ENCODE data around the gene METTL8. TPM values are rescaled to one million over a fixed set of nuclear protein-coding genes. Genes with fewer than 3 reads are reported as not detected.

The METTL8 gene
- total and polyA plus RNA-seq, 2 experiments from 2014 or later, result 60.9 to 64.3 TPM

GRCh38 chr2:171407030-171407675 is 26.6 kb downstream of the METTL8 start:
- Histone ChIP-seq H3K4me2 (no peak overlapping the region), H3F3A (replicated peaks; ENCODE audit: low read depth) (no peaks in the 10 kb centered on the region), H3K79me2 (replicated peaks; ENCODE audit: insufficient read depth) (peaks cover 81% of the 10 kb centered on the region), H3K36me3 (ENCODE audit: insufficient read depth) (peaks cover 8% of the 10 kb centered on the region; the same call in 1 of the 2 replicates), H3K4me1 (ENCODE audit: insufficient read depth) (peaks cover 42% of the 10 kb centered on the region), H3K9me2 (ENCODE audit: insufficient read depth) (peaks cover 14% of the 10 kb centered on the region), H3K27me3 (ENCODE audit: insufficient read depth) (no peaks in the 10 kb centered on the region), H3K4me3 (no peak overlapping the region), H2AFZ (no peak overlapping the region), H4K20me1 (replicated peaks; ENCODE audit: insufficient read depth) (no peaks in the 10 kb centered on the region), H3K27ac (ENCODE audit: low read depth) (no peak overlapping the region)
- peaks cover 4% of the 10 kb centered on the region for H3K27me3 Mint-ChIP-seq (ENCODE audit: insufficient read depth, low read depth, poor library complexity)
- no peak overlapping the region for H3K4me3 Mint-ChIP-seq
- H3K27ac Mint-ChIP-seq, result no peak overlapping the region
- DNase-seq (ENCODE audit: low spot score) (no peak), ATAC-seq (no peak)
- H3K36me3 Mint-ChIP-seq (ENCODE audit: low read depth), result peaks cover 18% of the 10 kb centered on the region
- peaks cover 1% of the 10 kb centered on the region; the same call in 2 of the 3 replicates for H3K9me3 Mint-ChIP-seq
- TF ChIP-seq CREB1 (CRISPR knock-in tag; IDR thresholded peaks at IDR 0.05; ENCODE audit: low read depth), result no peak
- TF ChIP-seq EZH2 (IDR thresholded peaks at IDR 0.05; ENCODE audit: low read depth, unreplicated experiment), result no peak
- no peak for TF ChIP-seq REST (IDR thresholded peaks at IDR 0.05; ENCODE audit: unreplicated experiment)
- no peak for TF ChIP-seq ZNF462 (CRISPR knock-in tag; IDR thresholded peaks at IDR 0.05)
- TF ChIP-seq NANOG (IDR thresholded peaks at IDR 0.05; ENCODE audit: borderline replicate concordance), result no peak
- TF ChIP-seq EZH2phosphoT487 (IDR thresholded peaks at IDR 0.05; ENCODE audit: unreplicated experiment), result no peak
- no peak for TF ChIP-seq CTCF (conservative IDR thresholded peaks at IDR 0.05; ENCODE audit: low read depth in 2 of 2)
- no peak for TF ChIP-seq POLR2AphosphoS5 (IDR thresholded peaks at IDR 0.05; ENCODE audit: low read depth)
- TF ChIP-seq ZNF331 (CRISPR knock-in tag; IDR thresholded peaks at IDR 0.05; ENCODE audit: low read depth), result no peak
- no peak for TF ChIP-seq JUNB (IDR thresholded peaks at IDR 0.05; ENCODE audit: unreplicated experiment)
- H3K4me1 Mint-ChIP-seq, result peaks cover 43% of the 10 kb centered on the region
